ENCODE results near the gene NECTIN2.

NECTIN2 gene

DNA sequence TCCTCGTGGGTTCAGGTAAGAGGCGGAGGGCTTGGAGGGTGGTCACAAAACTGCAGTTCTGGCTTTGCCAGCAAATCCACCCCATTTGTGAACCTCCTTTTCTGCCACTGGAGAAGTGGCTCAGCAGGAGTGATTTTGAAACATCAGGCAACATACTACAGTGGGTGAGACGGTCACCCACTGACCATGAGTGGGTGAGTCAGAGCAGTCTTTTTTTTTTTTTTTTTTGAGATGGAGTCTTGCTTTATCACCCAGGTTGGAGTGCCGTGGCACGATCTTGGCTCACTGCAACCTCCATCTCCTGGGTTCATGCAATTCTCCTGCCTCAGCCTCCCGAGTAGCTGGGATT is 47.9 kb downstream of the NECTIN2 start:
- H4K20me1 ChIP-seq (ENCODE audit: control insufficient read depth, insufficient read depth, low read depth, low read length), result peaks cover 14% of the 10 kb centered on the region

DNA sequence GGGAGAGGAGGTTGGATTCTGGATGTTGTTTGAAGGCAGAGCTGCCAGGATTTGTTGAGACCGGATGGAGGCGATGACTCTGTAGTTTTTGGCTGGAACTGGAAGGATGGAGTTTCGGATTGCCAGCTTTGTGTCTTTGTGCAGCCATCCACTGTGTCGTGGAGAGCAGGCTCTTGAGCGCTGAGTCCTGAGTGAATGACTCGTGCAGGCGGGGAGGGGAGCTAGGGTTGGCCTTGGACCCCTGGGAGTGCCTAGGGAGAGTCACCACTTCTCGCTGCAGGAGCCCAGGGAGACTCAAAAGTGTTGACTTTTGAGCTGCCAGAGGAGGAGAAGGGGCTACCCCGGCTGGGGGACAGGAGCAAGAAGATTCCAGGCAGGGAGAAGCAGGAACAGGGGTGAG is 48.8 kb downstream of the NECTIN2 start:
- no peak for TF ChIP-seq EZH2phosphoT487 (IDR thresholded peaks at IDR 0.05; ENCODE audit: borderline replicate concordance, low read length)
- TF ChIP-seq, protein P1, sequence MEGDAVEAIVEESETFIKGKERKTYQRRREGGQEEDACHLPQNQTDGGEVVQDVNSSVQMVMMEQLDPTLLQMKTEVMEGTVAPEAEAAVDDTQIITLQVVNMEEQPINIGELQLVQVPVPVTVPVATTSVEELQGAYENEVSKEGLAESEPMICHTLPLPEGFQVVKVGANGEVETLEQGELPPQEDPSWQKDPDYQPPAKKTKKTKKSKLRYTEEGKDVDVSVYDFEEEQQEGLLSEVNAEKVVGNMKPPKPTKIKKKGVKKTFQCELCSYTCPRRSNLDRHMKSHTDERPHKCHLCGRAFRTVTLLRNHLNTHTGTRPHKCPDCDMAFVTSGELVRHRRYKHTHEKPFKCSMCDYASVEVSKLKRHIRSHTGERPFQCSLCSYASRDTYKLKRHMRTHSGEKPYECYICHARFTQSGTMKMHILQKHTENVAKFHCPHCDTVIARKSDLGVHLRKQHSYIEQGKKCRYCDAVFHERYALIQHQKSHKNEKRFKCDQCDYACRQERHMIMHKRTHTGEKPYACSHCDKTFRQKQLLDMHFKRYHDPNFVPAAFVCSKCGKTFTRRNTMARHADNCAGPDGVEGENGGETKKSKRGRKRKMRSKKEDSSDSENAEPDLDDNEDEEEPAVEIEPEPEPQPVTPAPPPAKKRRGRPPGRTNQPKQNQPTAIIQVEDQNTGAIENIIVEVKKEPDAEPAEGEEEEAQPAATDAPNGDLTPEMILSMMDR (IDR thresholded peaks at IDR 0.05; ENCODE audit: low read depth, low read length, poor library complexity, severe bottlenecking), result no peak
- Histone ChIP-seq H3K4me1 (ENCODE audit: control insufficient read depth, low read length) (peaks cover 14% of the 10 kb centered on the region), H3K27me3 (ENCODE audit: control insufficient read depth, low read length) (no peaks in the 10 kb centered on the region), H3K27ac (ENCODE audit: low read depth, low read length) (no peak overlapping the region), H3K9me3 (ENCODE audit: control insufficient read depth, insufficient read depth, low read length) (no peaks in the 10 kb centered on the region), H3K4me3 (ENCODE audit: low read length) (no peak overlapping the region), H4K20me1 (ENCODE audit: control insufficient read depth, insufficient read depth, low read depth, low read length) (peaks cover 14% of the 10 kb centered on the region), H3K36me3 (ENCODE audit: control insufficient read depth, low read length) (peaks cover 75% of the 10 kb centered on the region), H3F3A (ENCODE audit: control insufficient read depth, insufficient read depth) (peaks cover 2% of the 10 kb centered on the region), H3K79me2 (ENCODE audit: control insufficient read depth, low read length) (peaks cover 53% of the 10 kb centered on the region), H3K4me2 (ENCODE audit: low read length) (no peak overlapping the region), H3K9me2 (replicated peaks; ENCODE audit: control insufficient read depth, low read length) (no peaks in the 10 kb centered on the region)

More for the DNA sequence above, 47.9 kb downstream of the NECTIN2 start:
- no peak for TF ChIP-seq EZH2phosphoT487 (IDR thresholded peaks at IDR 0.05; ENCODE audit: borderline replicate concordance, low read length)
- peaks cover 6% of the 10 kb centered on the region for H3F3A ChIP-seq (ENCODE audit: control insufficient read depth, insufficient read depth)
- no peak overlapping the region for H3K27ac ChIP-seq (ENCODE audit: low read depth, low read length)
- H3K4me3 ChIP-seq (ENCODE audit: low read length), result no peak overlapping the region
- H3K4me1 ChIP-seq (ENCODE audit: control insufficient read depth, low read length), result peaks cover 19% of the 10 kb centered on the region
- no peaks in the 10 kb centered on the region for H3K9me2 ChIP-seq (replicated peaks; ENCODE audit: control insufficient read depth, low read length)
- H3K36me3 ChIP-seq (ENCODE audit: control insufficient read depth, low read length), result peaks cover 67% of the 10 kb centered on the region
- no peaks in the 10 kb centered on the region for H3K9me3 ChIP-seq (ENCODE audit: control insufficient read depth, insufficient read depth, low read length)
- peaks cover 58% of the 10 kb centered on the region for H3K79me2 ChIP-seq (ENCODE audit: control insufficient read depth, low read length)
- H3K4me2 ChIP-seq (ENCODE audit: low read length), result no peak overlapping the region
- H3K27me3 ChIP-seq (ENCODE audit: control insufficient read depth, low read length), result no peaks in the 10 kb centered on the region

DNA sequence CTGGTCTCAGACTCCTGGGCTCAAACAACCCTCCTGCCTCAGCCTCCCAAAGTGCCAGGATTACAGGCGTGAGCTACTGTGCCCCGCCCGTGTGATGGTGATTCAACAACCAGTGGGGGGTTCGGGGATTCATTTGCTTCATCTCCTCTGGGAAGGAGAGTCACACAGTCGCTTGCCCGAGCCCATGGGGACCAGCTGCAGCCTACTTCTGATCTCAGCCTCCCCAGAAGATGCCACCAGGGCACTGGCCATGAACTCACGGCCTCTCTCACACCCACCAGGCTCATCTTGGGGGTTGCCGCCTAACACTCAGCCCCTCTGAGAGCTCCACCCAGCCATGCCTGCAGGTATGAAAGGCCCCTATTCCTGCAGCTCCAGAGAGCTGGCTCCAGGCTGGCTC is 51.7 kb downstream of the NECTIN2 start:
- H3K27me3 ChIP-seq (ENCODE audit: control insufficient read depth, low read length), result no peaks in the 10 kb centered on the region
- no peaks in the 10 kb centered on the region for H3F3A ChIP-seq (ENCODE audit: control insufficient read depth, insufficient read depth)
- peaks cover 34% of the 10 kb centered on the region for H3K79me2 ChIP-seq (ENCODE audit: control insufficient read depth, low read length)
- no peak overlapping the region for H3K27ac ChIP-seq (ENCODE audit: low read depth, low read length)
- peaks cover 83% of the 10 kb centered on the region for H3K36me3 ChIP-seq (ENCODE audit: control insufficient read depth, low read length)
- H3K4me1 ChIP-seq (ENCODE audit: control insufficient read depth, low read length), result peaks cover 2% of the 10 kb centered on the region; the same call in 1 of the 2 replicates
- H3K9me2 ChIP-seq (replicated peaks; ENCODE audit: control insufficient read depth, low read length), result no peaks in the 10 kb centered on the region
- H3K4me3 ChIP-seq (ENCODE audit: low read length), result no peak overlapping the region
- H3K9me3 ChIP-seq (ENCODE audit: control insufficient read depth, insufficient read depth, low read length), result no peaks in the 10 kb centered on the region
- TF ChIP-seq EZH2phosphoT487 (IDR thresholded peaks at IDR 0.05; ENCODE audit: borderline replicate concordance, low read length), result no peak
- TF ChIP-seq, protein P1 (IDR thresholded peaks at IDR 0.05; ENCODE audit: low read depth, low read length, poor library complexity, severe bottlenecking), result no peak
- H3K4me2 ChIP-seq (ENCODE audit: low read length), result no peak overlapping the region
- H4K20me1 ChIP-seq (ENCODE audit: control insufficient read depth, insufficient read depth, low read depth, low read length), result peaks cover 4% of the 10 kb centered on the region

DNA sequence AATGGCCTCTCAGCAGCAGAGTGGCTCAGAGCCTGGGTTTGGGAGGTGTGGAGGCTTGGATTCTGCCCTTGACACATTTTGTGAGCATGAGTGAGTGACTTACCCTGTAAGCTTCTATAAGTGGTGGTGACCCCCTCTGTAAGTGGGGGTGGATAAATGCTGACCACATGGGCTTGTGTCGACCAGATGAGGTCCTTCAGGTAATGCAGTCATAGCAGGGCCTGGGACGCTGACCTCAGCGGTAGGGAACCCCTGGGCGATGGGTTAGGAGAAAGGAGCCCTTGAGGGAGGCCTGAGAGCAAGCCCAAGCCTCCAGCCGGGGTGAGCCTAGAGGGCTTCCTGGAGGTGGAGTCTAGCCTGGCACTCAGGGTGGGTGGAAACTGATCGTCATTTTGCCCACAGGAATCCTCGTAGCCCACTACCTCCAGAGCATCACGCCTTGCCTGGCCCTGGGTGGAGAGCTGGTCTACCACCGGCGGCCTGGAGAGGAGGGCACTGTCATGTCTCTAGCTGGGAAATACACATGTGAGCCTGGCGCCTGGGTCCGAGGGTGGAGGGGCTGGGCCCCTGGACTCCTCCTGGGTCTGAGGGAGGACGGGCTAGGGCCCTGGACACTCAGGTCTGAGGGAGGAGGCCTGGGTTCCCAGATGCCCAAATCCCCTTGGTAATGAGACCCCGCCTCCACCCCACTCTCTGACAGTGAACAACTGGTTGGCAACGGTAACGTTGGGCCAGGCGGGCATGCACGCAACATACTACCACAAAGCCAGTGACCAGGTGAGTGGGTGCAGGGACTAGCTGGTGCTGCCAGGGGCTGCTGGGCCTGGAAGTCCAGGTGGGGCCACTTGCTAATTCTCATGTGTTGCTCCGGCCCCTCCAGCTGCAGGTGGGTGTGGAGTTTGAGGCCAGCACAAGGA is 54.5 kb downstream of the NECTIN2 start:
- peaks cover 4% of the 10 kb centered on the region for H3K27me3 ChIP-seq (ENCODE audit: control insufficient read depth, low read length)
- TF ChIP-seq, protein P1 (IDR thresholded peaks at IDR 0.05; ENCODE audit: low read depth, low read length, poor library complexity, severe bottlenecking), result no peak
- TF ChIP-seq EZH2phosphoT487 (IDR thresholded peaks at IDR 0.05; ENCODE audit: borderline replicate concordance, low read length), result no peak
- H3K9me2 ChIP-seq (replicated peaks; ENCODE audit: control insufficient read depth, low read length), result no peaks in the 10 kb centered on the region
- no peak overlapping the region for H3K4me3 ChIP-seq (ENCODE audit: low read length)
- H3F3A ChIP-seq (ENCODE audit: control insufficient read depth, insufficient read depth), result peaks cover 2% of the 10 kb centered on the region
- no peaks in the 10 kb centered on the region for H3K9me3 ChIP-seq (ENCODE audit: control insufficient read depth, insufficient read depth, low read length)
- H3K36me3 ChIP-seq (ENCODE audit: control insufficient read depth, low read length), result peaks cover 69% of the 10 kb centered on the region
- H3K4me2 ChIP-seq (ENCODE audit: low read length), result no peak overlapping the region
- H3K79me2 ChIP-seq (ENCODE audit: control insufficient read depth, low read length), result peaks cover 15% of the 10 kb centered on the region; the same call in 1 of the 2 replicates
- peaks cover 10% of the 10 kb centered on the region; the same call in 1 of the 2 replicates for H4K20me1 ChIP-seq (ENCODE audit: control insufficient read depth, insufficient read depth, low read depth, low read length)
- peaks cover 5% of the 10 kb centered on the region; the same call in 1 of the 2 replicates for H3K4me1 ChIP-seq (ENCODE audit: control insufficient read depth, low read length)
- no peak overlapping the region for H3K27ac ChIP-seq (ENCODE audit: low read depth, low read length)
